Thyroid gland (tissue), 4 donors: ENCODE results near the gene FAM53B. TPM values are rescaled to one million over a fixed set of nuclear protein-coding genes. Genes with fewer than 3 reads are reported as not detected.
A peak's percentile ranks its signal among the peaks of the same experiment; 100 is the strongest.

Source experiments
- DNase-seq, 2 donors: peaks; one replicate each; pipeline ENCODE4 v3.0.0-alpha.2; 2019
- H3K27ac ChIP-seq, 3 donors: fragments of 200-600 bp; sonication (generic); 1 replicate in 2 of 3; 2 replicates in 1 of 3; pipeline ENCODE4 v1.5.1; 2016 to 2019; ENCODE audit warnings: mild to moderate bottlenecking in 1 of 3, moderate library complexity in 1 of 3
- H3K27me3 ChIP-seq: fragments of 200-600 bp; sonication (generic); one replicate; pipeline ENCODE4 v1.5.1; 2019
- H3K36me3 ChIP-seq, 2 donors: fragments of 200-600 bp; sonication (generic); one replicate each; pipeline ENCODE4 v1.5.1; 2016 to 2019
- H3K4me1 ChIP-seq, 2 donors: fragments of 200-600 bp; sonication (generic); one replicate each; pipeline ENCODE4 v1.5.1; 2017 to 2019
- H3K4me3 ChIP-seq, 3 donors: fragments of 200-600 bp; sonication (generic); replicated peaks in 1 of 3; 1 replicate in 2 of 3; 2 replicates in 1 of 3; pipeline ENCODE4 v1.5.1; 2016; ENCODE audit warnings: mild to moderate bottlenecking in 1 of 3
- H3K9me3 ChIP-seq: fragments of 200-600 bp; sonication (generic); one replicate; pipeline ENCODE4 v1.5.1; 2017
- POLR2A ChIP-seq, 2 donors: fragments of 450-650 bp; IDR thresholded peaks; one replicate each; pipeline ENCODE4 v1.6.1; 2017; ENCODE audit warnings: antibody characterized with exemption in 2 of 2, mild to moderate bottlenecking in 2 of 2, moderate library complexity in 1 of 2
- WGBS, 2 donors: methylation state at CpG; one replicate each; pipeline ENCODE4 v1.1.5; 2017; 5-methylcytosine and 5-hydroxymethylcytosine counted together
- intact Hi-C: fragments of 100-400 bp; cut with DNase I; formaldehyde crosslinking; loops from one replicate; pipeline ENCODE4 v1.15.1; 2023
- total RNA-seq, 4 donors: library from RNA; depleted of rRNA; stranded (reverse); fragments of >200 nt; gene quantifications; one replicate each; pipeline ENCODE4 v1.2.3, GENCODE V29; 2016
- TF ChIP-seq, protein P1 (sequence below), 6 experiments: fragments of 200-600 bp in 3 of 6; fragments of 450-650 bp in 3 of 6; sonication (generic) in 3 of 6; IDR thresholded peaks; one replicate each; pipeline ENCODE4 v1.5.1; 2016 to 2019; ENCODE audit warnings: antibody characterized with exemption in 6 of 6, mild to moderate bottlenecking in 2 of 6, inconsistent platforms in 1 of 6, moderate library complexity in 1 of 6

The FAM53B gene
- total RNA-seq, 4 donors from 2014 or later: 37.6 to 96.3 (median 80.4) TPM

DNA sequence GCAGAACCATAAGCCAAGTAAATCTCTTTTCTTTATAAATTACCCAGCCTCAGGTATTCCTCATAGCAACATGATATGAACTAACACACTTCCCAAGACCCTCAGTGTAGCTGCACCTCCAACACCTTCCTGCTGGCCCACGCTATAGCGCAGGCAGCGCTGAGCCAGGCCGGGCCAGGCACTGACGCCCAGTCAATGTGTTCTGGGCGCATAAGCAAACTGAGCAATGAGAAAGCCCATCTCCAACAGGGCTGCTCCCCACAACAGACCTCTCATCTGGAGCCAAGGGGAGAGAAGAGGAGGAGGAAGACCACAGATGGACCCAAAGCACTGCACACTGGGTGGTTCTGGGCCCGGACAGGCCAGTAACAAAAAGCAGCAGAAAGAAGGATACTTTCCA, 40.8 kb downstream of the FAM53B start:
- TF ChIP-seq, protein P1, sequence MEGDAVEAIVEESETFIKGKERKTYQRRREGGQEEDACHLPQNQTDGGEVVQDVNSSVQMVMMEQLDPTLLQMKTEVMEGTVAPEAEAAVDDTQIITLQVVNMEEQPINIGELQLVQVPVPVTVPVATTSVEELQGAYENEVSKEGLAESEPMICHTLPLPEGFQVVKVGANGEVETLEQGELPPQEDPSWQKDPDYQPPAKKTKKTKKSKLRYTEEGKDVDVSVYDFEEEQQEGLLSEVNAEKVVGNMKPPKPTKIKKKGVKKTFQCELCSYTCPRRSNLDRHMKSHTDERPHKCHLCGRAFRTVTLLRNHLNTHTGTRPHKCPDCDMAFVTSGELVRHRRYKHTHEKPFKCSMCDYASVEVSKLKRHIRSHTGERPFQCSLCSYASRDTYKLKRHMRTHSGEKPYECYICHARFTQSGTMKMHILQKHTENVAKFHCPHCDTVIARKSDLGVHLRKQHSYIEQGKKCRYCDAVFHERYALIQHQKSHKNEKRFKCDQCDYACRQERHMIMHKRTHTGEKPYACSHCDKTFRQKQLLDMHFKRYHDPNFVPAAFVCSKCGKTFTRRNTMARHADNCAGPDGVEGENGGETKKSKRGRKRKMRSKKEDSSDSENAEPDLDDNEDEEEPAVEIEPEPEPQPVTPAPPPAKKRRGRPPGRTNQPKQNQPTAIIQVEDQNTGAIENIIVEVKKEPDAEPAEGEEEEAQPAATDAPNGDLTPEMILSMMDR (IDR thresholded peaks at IDR 0.05): no peak
- TF ChIP-seq POLR2A (IDR thresholded peaks at IDR 0.05): no peak
- no peak for DNase-seq
- WGBS, 2 donors: 80 to 84% methylated on average over 7 of the region's 7 CpGs
- Histone ChIP-seq H3K9me3 (no peaks in the 10 kb centered on the region), H3K27me3 (no peaks in the 10 kb centered on the region), H3K4me3 (no peak overlapping the region), H3K4me1 (peaks cover 82 to 100% of the 10 kb centered on the region in 2 donors), H3K36me3 (no peaks in the 10 kb centered on the region), H3K27ac (peak overlapping the region; percentile 91 to 94 (median 92))
- intact Hi-C loops: loop anchor here (5.0 kb wide), 1 partner anchor 34 kb away; no protein-coding TSS in a partner anchor

DNA sequence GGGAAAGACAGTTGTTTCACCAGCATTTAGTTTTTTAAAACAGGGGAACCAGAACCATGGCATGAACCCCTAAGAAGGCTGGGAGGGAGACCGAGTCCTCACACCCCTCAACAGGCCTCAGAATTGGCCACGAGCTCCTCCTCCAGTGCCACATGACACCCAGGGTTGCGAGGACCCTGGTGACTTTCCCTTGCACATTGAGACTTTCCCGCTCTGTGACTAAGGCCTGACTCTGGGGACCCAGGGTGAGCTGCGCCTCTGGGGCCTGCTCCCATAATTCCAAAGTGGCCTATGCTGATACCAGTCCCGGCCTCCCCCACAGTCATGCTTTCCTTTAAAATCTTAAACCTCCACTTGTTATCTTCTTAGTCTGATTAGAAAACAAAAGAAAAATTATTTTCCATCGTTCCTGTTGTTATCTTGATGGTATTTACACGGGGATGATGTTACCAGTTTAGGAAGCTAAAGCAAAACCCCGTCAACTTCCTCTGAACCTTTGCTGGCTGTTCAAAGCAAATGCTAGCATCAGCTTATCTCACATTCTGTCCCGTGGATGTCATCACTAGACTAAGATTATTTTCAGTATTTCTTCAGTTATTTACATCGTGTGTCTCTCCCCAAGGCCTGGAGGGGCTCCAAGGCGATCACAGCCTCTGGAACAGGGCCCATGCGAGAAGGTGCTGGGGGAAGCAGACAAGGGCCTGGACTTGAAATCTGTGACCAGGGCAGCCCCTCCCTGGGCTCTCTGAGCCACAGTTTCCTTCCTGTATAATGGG, 42.1 kb downstream of the FAM53B start:
- no peaks in the 10 kb centered on the region for H3K36me3 ChIP-seq
- no peak for DNase-seq
- TF ChIP-seq POLR2A (IDR thresholded peaks at IDR 0.05): no peak
- TF ChIP-seq, protein P1 (IDR thresholded peaks at IDR 0.05): no peak
- H3K4me1 ChIP-seq: peaks cover 84 to 100% of the 10 kb centered on the region in 2 donors
- intact Hi-C loops: loop anchor here (5.0 kb wide), 1 partner anchor 35 kb away; no protein-coding TSS in a partner anchor
- no peaks in the 10 kb centered on the region for H3K27me3 ChIP-seq
- H3K9me3 ChIP-seq: no peaks in the 10 kb centered on the region
- 61 to 64% methylated on average over 13 of the region's 13 CpGs for WGBS, 2 donors
- peak overlapping the region; percentile 75 to 92 (median 91) for H3K27ac ChIP-seq
- no peak overlapping the region for H3K4me3 ChIP-seq

DNA sequence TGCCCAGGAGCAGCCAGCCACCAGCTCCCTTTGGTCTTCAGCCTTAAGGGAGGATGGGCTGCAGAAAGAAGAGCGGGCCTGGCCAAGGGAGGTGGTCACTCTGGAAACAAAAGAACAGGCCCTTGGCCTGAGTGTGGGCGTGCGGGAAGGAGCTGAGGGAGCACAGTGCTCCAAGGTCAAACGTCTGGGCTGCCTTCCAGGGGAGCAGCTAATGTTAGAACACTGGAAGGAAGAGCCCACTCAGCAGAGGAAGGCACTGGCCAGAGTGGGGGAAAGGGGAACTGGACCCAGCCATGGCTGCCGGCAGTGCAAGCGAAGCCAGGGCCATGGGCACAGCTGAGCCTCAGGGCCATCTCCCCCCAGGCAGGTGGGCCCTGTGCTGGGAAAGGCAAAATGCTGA, 42.7 kb downstream of the FAM53B start:
- Histone ChIP-seq H3K4me3 (no peak overlapping the region), H3K9me3 (no peaks in the 10 kb centered on the region), H3K27me3 (no peaks in the 10 kb centered on the region), H3K27ac (peak overlapping the region; percentile 75 to 92 (median 91)), H3K4me1 (peaks cover 82 to 100% of the 10 kb centered on the region in 2 donors), H3K36me3 (no peaks in the 10 kb centered on the region)
- WGBS, 2 donors: 13 to 17% methylated on average over 6 of the region's 6 CpGs
- TF ChIP-seq, protein P1 (IDR thresholded peaks at IDR 0.05): peak in 1 of 6 experiments; percentile 1
- TF ChIP-seq POLR2A (IDR thresholded peaks at IDR 0.05): no peak
- DNase-seq: peak; percentile 97 to 98
- intact Hi-C loops: loop anchor here (5.0 kb wide), 1 partner anchor 36 kb away; no protein-coding TSS in a partner anchor

DNA sequence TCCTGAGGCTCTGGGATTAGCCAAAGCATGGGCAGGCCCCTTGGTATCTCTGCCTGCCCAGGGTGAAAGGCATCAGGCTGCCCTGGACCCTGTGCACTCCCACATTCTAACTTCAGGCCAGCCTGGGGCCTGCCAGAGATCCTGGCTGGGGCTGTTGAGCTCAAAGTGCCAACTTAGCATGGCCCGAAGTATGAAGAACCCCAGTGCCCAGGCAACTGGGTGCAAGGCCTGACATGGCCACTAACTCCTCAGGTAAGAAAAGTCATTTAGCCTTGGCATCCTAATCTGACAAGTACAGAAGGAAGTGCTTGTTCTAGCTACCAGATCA, 43.2 kb downstream of the FAM53B start:
- Histone ChIP-seq H3K4me1 (peaks cover 78 to 100% of the 10 kb centered on the region in 2 donors), H3K36me3 (no peaks in the 10 kb centered on the region), H3K4me3 (no peak overlapping the region), H3K9me3 (no peaks in the 10 kb centered on the region), H3K27ac (peak overlapping the region; percentile 75 to 92 (median 91)), H3K27me3 (no peaks in the 10 kb centered on the region)
- intact Hi-C loops: loop anchor here (5.0 kb wide), 1 partner anchor 36 kb away; no protein-coding TSS in a partner anchor
- WGBS, 2 donors: 50 to 83% methylated on average over 1 of the region's 1 CpG
- TF ChIP-seq, protein P1 (IDR thresholded peaks at IDR 0.05): peak in 1 of 6 experiments; percentile 21
- no peak for TF ChIP-seq POLR2A (IDR thresholded peaks at IDR 0.05)
- no peak for DNase-seq
